Putamen (tissue), 1 donor: ENCODE results near the gene ZBTB20.
"Not testable (repeated sequence)": the region's sequence is repeated elsewhere in the genome, so short reads cannot be mapped to it uniquely, and the experiment has no call there.

Experiments
- DNase-seq: peaks from one replicate; pipeline ENCODE4 v3.0.0-alpha.2; 2016; ENCODE audit warnings: low spot score

Gene ZBTB20

DNA sequence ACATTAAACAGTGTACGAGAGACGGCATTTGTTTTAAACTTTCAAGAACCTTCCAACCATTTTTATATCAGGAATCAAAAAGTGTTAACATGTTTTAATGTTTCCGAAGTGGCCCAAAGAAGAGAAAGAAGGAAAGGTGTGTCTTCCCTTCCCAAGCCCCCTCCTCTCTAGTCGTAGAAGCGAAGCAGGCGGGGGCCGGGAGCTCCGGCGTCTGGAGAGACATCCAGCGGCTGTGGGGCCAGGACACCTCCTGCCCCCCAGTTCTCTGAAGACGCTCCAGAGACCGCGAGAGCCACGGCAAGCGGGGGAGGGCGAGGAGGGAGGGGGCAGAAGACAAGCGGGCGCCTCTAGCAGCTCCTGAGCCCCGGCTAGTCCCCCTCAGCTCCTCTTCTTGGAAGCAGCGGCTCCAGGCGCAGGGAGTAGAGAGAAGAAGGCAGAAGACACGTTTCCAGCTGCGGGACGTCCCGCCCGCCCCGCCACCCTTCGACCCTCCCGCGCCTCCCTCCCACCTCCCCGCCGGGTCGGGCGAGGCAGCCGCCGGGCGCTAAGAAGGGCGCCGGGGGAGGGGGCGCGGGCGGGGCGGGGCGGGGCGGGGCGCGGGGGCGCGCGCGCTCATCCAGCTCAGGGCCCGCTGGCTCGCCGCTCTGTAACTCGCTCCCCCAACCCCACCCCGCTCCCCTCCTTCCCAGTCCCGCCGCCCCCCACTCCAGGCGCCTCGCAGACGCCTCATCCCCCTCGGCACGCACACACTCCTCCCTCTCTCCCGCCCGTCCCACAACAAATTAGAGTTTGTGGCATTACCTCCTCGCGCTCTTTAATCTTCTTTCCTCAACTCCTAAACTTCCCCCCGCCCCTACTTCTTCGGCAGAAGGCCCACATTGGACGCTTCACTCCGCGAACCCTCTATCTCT, at the start of gene ZBTB20:
TSS of gene ZBTB20 (minus strand) at position 871 of the 911 bp plus-strand sequence.
- DNase-seq, result no peak

DNA sequence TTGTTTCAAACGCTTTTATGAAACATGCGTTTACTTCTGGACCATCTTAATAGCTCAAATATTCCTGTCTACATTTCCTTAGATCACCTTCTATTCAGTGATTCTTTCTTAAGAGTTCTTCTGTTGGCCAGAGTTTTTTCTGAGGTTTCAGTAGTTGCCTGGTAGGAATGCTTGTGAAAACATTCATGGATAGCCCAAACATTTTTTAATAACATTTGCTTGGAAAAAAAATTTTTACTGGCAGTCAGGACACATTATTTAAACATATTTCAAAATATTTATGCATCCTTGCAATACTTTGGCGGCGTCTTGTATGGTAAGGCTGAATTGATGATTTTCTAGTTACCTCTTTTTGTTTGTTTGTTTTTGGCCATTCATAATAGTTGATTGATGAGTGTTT, 47.4 kb upstream of the ZBTB20 start:
- no peak for DNase-seq

DNA sequence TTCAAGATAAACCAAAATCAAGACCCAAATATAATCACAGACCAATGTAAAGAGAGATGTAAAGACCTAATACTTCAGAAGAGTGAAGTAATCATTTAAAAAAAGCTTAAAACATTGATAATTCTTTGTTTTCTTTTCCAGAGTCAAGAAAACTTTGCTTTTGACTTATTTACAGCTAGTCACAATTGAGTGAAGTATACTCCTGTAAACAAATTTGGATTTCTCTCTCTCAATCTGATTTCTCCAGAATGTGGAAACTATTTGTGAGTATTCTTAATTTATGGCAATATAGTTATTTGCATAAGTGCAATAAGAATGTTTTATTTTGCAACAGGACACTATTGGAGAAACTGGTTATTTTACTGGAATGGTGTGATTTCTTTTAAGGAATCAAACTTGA, 43.7 kb upstream of the ZBTB20 start:
- DNase-seq, result no peak

DNA sequence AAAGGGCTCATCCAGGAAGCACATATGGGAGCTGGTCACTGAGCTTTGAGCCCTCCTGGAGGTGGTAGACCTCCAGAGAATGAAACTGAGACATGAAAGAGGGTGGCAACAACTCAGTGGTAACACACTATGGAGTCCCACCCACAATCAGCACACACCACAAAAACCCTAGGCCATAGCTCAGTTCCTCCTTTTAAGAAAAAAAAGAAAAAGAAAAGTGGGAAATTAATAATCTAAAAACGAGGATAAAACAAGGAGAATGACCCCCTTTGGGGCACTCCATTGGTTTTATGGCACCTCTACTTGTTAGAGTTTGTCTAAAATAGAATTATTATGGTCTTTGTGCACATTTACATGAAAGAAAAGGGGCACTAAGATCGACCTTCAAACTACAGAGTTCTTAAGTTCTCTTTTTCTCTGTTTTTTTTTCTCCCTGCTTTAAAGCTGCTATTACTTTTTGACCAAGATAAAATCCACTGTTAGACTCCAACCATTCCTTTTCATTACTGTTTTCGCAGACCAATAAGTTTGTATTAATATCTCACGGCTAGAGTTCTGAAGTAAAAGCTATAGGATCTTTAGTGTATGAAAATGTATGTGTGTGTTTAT, 40.2 kb upstream of the ZBTB20 start:
- no peak for DNase-seq

DNA sequence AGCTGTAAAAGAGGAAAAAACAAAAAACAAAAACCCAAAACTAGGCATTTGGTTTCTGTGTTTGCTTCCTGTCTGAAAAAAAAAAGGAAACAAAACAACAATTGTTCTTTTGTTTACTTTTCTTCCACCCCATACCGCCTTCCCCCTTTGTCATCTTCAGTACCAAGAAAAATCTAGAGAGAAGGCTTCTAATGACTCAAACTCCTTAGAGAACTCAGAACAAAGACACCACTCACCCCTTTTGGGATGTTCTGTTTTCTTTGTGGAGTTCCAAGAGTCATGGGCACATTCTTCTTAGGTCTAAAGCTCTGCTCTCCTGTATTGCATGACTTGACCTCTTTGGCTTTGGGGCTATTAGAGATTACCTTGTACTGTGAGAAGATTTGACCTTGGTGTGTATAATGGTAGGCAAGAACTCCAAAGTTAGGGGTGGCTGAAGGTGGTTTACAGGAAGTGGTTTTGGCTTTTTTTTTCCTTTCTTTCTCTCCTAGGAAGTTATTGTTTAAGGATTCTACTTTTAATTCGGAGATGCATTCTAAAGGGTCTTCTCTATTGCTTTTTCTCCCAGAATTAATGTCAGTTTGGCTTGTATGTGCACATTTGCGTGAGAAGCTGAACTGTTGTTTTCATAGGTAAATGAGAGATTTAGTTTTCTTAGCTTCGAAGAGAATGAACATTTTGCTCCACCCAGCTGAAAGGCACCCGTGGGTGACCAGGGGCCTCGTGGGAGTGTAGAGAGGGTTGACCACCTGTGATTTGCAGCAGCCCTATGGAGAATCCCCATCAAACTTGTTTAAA, 39.5 kb upstream of the ZBTB20 start:
- no peak for DNase-seq

DNA sequence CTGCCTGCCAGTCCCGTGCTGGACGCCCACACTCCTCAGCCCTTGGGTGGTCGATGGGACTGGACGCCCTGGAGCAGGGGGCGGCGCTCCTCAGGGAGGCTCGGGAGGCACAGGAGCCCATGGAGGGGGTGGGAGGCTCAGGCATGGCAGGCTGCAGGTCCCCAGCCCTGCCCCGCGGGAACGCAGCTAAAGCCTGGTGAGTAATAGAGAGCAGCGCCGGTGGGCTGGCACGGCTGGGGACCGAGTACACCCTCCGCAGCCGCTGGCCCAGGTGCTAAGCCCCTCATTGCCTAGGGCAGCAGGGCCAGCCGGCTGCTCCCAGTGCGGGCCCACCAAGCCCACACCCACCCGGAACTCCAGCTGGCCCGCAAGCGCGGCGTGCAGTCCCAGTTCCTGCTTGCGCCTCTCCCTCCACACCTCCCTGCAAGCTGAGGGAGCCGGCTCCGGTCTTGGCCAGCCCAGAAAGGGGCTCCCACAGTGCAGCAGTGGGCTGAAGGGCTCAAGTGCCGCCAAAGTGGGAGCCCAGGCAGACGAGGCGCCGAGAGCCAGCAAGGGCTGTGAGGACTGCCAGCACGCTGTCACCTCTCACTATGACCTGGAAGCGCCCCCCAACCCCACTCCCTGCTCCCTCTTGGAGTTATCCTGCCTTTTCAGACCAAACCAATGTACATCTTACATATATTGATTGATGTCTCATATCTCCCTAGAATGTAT, 37.9 kb upstream of the ZBTB20 start:
- DNase-seq, result not testable (repeated sequence)

DNA sequence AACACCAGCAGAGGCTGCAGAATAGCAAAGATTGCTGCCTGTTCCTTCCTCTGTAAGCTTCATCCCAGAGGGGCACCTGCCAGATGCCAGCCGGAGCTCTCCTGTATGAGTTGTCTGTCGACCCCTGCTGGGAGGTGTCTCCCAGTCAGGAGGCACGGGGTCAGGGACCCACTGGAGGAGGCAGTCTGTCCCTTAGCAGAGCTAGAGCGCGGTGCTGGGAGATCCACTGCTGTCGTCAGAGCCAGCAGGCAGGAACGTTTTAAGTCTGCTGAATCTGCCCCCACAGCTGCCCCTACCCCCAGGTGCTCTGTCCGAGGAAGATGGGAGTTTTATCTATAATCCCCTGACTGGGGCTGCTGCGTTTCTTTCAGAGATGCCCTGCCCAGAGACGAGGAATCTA, 31.8 kb upstream of the ZBTB20 start:
- DNase-seq, result not testable (repeated sequence)

DNA sequence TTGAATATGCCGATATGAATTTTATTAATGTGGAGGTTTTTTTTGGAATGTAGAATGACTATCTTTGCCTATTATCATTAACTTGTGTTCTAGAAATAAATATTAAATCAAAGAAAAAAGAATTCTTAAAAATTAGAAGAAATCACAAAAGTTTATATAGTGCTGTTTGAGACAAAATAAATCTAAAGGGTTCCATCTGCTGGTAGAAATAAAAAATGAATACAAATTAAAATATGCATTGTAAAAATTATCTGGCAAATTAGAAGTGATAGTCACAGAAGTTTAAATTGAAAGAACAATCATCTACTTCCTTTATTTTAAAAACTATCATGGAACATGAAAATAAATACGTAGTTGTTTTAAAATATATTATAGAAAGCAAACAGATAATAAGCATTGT, 22.7 kb upstream of the ZBTB20 start:
- DNase-seq, result no peak

DNA sequence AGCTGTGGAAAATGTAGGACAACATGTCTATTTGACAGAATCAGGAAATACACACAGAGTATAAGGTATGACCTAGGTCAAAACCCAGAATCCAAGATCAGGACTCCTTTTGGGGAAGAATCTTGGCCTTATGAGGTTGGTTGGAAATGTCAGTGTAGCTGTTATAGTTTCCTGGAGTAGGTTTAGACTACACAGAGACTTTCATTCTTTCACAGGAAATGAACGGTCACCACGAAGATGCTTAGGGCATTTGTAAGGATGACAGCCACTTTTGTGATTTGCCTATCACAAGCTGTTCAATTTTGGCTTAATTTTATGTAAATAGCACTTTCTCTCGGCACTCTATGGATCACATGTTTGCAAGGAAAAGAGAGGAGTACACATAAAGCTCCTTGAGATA, 18.6 kb upstream of the ZBTB20 start:
- DNase-seq, result no peak

DNA sequence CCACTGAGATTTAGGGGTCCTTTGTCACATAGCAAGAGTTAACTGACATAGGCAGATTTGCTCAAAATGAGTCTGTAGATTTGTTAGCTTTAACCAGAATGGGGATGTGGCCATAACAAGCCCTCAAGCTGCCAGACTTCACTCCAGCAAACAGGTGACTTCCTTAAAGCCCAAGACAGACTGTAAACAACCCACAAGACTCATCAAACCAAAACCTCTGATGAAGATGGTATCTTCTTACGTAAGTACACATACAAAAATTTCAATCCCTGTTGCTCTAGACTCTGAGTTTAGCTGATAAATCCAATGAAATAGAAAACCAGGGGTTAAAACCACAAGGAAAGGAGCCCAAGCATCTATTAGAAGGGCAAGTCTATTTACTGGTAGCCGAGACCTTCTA, 18.2 kb upstream of the ZBTB20 start:
- DNase-seq, result no peak

DNA sequence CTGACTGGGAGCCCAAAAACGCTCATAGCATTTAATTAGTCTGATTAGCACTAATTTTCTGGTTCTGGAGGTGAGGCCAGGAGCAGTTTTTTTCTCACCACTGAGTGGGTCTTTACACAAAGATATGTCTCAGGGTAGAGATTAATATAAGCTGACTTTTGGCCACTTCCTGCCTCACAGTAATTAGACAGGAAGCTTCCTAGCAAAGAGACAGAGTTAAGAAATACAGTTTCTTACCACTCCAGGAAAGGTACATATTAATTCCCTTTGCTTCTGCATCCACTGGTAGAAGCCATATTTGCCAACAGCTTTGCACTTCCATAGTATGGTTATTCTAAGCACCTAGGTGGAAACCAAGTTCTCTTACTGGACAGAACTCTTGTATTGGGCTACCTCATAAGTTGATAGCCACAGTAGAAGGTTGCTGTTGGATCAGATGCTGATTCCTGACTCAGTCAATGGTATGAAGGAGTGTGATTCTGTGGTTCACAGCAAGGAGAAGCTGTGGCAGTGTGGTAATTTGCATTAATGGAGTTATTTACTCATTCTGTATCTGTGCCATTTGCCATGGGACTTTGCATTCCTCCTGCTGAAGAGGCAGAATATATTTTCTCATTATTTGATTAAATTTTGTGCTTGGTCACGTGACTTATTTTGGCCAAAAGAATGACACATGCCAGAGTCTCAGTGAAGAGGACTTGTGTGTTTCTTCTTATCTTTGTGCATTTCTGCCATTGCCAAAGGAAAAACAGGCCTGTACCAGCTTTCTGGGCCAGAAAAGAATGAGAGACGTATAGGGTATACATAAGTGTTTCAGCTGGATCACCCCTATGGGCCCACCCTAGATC, 17.5 kb upstream of the ZBTB20 start:
- no peak for DNase-seq

DNA sequence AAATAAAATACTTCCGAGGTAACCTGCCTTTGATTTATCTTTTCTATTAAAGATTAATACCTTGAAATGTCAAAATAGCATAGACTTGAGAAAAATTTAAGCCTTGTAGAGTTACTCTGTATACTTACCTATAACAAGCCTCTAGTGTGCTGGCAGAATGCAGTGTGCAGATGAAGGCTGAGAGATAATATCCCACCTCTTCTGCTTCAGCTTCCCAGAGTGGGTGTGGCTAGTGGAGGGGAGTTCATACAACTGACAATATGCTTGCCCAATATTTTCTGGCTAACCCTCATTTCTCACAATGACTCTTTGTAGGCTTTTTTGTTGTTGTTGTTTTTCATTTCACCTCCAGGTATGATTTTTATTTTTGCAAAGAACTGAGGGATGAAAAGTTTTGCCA, 15.7 kb upstream of the ZBTB20 start:
- no peak for DNase-seq

DNA sequence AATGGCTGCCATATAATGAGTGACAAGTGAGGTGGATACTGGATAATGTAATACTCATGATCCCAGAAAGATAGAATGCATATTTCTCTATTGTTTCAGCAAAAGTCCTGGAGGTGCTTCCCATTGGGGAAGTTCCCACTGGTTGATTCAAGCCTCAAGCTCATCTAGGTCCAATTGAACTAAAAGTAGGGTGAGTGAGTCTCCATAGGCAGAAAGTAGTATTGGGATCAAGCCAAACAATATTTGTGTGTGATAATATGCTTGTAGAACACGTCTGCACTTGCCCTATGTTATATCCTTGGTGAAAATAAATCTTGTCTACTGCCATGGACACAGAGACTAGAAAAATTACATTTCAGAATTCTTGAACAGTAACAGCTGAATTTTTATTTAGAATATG, 14.8 kb upstream of the ZBTB20 start:
- no peak for DNase-seq

DNA sequence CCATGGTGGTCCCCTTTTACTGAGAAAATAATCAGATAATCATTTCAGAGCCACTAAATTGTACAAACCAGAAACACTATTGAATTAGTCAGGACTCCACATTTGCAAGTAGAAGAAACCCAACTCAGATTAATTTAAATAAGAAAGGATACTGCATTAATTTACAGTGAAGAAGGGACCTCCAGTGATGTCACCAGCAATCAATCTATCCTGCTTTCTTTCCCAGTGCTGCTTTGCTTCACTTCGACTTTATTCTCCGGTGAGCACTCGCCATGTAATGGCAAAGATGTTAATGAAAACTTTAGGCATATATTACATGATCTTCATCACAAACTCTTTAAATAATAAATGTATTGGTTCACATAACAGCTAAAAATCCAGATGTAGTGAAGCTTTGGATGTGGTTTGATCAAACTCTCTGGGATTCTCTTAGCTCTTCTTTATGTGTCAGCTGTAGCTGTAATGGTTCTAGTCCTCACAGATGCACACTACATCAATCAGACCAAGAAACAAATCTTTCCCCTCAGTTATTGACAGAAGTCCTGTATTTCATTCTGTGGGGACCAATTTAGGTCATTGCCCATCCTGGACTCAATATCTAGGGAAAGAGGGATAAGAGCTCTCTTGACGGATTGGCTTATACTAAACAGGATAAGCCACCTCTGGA, 14.2 kb upstream of the ZBTB20 start:
- DNase-seq, result no peak

DNA sequence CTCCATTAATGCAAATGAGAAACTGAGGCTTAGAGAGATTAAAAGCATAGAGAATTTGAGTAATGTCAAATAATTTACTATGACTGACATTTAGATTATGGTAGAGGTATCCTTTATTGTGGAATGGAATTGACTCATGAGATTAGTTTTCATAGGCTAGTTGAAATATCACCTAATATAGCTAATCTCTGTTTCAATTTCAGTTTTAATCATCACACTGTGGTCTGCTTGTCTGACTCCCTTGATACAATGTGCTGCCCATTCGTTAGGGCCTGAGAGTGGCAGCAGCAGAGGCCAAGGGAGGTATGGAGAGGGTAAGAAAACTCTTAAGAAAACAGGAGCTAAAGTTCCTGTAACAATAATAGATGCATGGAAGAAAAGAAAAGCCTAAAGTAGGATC, 13.2 kb upstream of the ZBTB20 start:
- DNase-seq, result no peak

DNA sequence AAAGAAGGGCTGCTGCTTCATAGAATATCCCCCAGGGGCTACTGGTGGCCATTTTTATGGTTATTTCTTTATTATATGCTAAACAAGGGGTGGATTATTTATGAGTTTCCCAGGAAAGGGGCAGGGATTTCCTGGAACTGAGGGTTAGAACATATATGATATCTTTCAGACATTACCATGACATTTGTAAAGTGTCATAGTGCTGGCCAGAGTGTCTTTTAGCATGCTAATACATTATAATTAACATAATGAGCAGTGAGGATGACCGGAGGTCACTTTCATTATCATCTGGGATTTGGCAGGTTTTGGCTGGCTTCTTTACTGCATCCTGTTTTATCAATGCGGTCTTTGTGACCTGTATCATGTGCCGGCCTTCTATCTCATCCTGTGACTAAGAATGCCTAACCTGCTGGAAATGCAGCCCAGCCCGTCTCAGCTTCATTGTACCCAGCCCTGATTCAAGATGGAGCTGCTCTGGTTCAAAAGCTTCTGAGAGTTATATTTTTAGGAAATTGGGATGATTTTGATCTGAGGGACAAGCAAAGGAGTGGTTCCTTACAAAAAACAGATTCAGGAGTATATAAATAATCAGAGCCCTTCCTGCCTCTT, 9.1 kb upstream of the ZBTB20 start:
- no peak for DNase-seq

DNA sequence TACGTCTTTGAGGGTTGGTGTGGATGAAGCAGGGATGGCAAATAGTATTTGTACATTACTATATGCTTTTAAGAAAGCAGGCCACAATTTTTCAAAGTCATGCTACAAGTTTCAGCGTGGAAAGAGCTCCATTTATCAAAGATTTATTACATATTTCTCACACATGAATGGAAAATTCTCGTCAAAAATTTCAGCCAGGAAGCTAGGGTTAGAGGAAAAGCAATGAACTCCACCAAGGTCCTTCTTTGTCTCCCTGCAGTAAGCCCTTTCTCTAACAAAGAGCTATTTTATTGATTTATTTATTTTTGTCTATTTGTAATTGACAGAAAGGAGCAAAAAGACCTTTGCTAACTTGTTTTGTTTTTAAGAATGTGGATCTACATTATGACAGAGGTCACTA, 7.5 kb upstream of the ZBTB20 start:
- DNase-seq, result no peak

DNA sequence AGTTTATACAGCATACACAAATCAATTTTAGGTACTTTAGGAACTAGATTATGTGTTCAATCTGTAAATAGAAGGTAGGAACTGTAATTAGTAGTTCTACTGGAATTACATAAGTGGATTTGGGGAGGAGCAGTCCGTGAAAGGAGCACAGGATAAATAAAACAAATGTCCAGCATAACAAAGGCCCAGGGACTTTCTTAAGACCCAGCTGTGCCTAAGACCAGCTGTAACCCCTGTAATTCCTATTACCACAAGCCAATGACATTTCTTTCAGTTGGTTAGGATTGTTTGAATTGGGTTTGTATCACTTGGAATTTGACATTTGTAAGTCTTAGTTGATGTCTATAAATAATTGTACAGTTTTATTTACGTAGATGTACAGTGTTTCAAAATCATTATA, 4.8 kb upstream of the ZBTB20 start:
- DNase-seq, result no peak

DNA sequence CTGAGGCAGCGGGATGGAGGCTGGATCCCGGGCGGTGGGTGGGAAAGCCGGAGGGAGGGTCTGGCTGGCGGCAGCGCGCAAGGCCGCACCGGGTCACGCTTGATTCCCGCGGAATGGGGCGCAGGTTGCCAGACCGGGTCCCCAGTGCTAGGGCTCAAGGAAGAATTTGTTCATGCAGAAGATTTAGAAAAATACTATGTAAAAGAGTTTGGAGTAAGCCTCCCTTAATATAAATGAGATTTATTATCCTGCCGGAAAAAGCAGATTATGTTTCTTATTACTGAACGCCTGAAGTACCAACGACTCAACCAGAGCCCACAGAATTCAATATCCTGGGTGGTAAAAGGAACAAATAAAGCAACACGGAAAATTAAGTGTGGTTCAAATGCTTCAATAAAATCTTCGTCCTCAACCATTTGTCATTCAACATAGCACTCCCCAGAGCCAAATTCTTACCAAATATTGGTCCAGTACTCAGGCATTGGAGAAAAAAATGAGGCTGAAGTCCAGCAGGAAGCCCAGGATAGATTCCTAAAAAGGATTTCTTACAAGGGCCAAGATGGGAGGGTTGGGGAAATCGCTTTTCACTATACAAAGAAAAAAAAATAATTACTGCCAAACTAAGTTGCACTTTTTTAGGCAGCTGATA, 1.2 kb upstream of the ZBTB20 start:
- no peak for DNase-seq
